Thoracic aorta (tissue), 2 donors: Measurements from ENCODE around the gene CDKAL1. TPM values are rescaled to one million over a fixed set of nuclear protein-coding genes. Genes with fewer than 3 reads are reported as not detected.

Experiments used
- ATAC-seq: fragments of 150-250 bp; one replicate; pipeline ENCODE4 v1.8.0; 2017; ENCODE audit warnings: low read depth; ENCODE audit not compliant: insufficient number of reproducible peaks, low FRiP score
- DNase-seq: peaks from one replicate; pipeline ENCODE4 v3.0.0-alpha.2; 2020; ENCODE audit warnings: low spot score
- H3K27ac ChIP-seq, 2 donors: fragments of 200-600 bp; sonication (generic); 1 replicate in 1 of 2; 2 replicates in 1 of 2; pipeline ENCODE4 v1.5.1; 2016; ENCODE audit warnings: mild to moderate bottlenecking in 2 of 2, moderate library complexity in 2 of 2
- H3K27me3 ChIP-seq: fragments of 200-600 bp; sonication (generic); replicated peaks from 2 replicates; pipeline ENCODE4 v1.6.0; 2016; ENCODE audit warnings: mild to moderate bottlenecking; ENCODE audit not compliant: insufficient read depth
- H3K36me3 ChIP-seq: fragments of 200-600 bp; sonication (generic); one replicate; pipeline ENCODE4 v1.5.1; 2016
- H3K4me1 ChIP-seq, 2 donors: fragments of 200-600 bp; sonication (generic); 1 replicate in 1 of 2; 2 replicates in 1 of 2; pipeline versions ENCODE4 v1.5.1 to v1.6.0; 2016; ENCODE audit warnings: low read depth in 2 of 2, mild to moderate bottlenecking in 1 of 2; ENCODE audit not compliant: control insufficient read depth in 1 of 2
- H3K4me3 ChIP-seq: fragments of 200-600 bp; sonication (generic); 2 replicates; pipeline ENCODE4 v1.5.1; 2016; ENCODE audit warnings: mild to moderate bottlenecking
- H3K9me3 ChIP-seq: fragments of 200-600 bp; sonication (generic); 2 replicates; pipeline ENCODE4 v1.5.1; 2016
- total RNA-seq, 2 donors: library from RNA; depleted of rRNA; stranded (reverse); fragments of >200 nt; gene quantifications; one replicate each; pipeline versions ENCODE4 v1.1.0 to v1.2.3, GENCODE V29; 2016
- TF ChIP-seq, protein P1 (sequence below): fragments of 200-600 bp; sonication (generic); IDR thresholded peaks from one replicate; pipeline ENCODE4 v1.5.1; 2019; ENCODE audit warnings: antibody characterized with exemption

Gene CDKAL1
- total RNA-seq, 2 donors from 2014 or later = 8.5 to 14.6 TPM

DNA sequence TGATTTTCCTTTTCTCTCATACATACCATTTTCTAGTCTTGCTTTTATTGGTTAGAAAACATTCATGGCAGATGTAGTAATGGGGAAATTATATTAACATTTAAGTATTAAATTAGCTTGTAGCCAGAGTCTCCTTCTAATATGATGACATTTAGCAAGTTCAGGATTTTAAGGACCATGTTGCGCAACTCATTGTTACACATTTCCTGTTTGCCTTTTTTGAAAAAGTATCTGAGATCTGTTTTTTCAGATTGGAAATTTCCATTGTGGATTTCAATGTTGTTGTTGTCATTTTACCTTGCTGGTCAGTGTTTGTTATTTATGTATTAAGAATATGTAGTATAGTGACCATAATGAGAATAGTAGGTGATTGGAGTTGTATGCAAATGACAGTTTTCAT lies 38.7 kb downstream of the CDKAL1 start:
- Histone ChIP-seq H3K36me3 (no peaks in the 10 kb centered on the region), H3K4me3 (no peak overlapping the region), H3K27ac (no peak overlapping the region), H3K27me3 (no peaks in the 10 kb centered on the region), H3K9me3 (no peaks in the 10 kb centered on the region), H3K4me1 (peaks cover 11 to 22% of the 10 kb centered on the region in 2 donors)
- ATAC-seq = no peak
- TF ChIP-seq, protein P1, sequence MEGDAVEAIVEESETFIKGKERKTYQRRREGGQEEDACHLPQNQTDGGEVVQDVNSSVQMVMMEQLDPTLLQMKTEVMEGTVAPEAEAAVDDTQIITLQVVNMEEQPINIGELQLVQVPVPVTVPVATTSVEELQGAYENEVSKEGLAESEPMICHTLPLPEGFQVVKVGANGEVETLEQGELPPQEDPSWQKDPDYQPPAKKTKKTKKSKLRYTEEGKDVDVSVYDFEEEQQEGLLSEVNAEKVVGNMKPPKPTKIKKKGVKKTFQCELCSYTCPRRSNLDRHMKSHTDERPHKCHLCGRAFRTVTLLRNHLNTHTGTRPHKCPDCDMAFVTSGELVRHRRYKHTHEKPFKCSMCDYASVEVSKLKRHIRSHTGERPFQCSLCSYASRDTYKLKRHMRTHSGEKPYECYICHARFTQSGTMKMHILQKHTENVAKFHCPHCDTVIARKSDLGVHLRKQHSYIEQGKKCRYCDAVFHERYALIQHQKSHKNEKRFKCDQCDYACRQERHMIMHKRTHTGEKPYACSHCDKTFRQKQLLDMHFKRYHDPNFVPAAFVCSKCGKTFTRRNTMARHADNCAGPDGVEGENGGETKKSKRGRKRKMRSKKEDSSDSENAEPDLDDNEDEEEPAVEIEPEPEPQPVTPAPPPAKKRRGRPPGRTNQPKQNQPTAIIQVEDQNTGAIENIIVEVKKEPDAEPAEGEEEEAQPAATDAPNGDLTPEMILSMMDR = no peak
- DNase-seq = no peak

DNA sequence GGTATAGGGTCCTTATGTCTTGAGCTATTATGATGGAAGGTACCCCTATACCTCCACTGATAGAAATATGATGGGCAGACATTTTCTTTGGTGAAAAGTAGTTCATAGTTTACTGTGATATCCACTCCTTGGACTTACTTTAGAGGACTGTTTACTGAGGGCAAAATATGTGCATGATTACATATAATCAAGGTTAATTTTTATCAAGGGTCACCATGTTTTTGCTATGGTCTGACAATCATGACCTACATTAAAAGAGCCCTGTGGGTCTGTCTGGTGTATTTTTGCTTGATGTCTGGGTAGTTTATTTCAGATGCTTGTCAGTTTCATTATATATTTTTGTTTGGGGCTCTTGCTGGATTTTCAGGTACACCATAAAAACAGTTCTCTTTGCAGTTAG lies 40.1 kb downstream of the CDKAL1 start:
- Histone ChIP-seq H3K27ac (no peak overlapping the region), H3K27me3 (no peaks in the 10 kb centered on the region), H3K4me1 (peaks cover 11 to 22% of the 10 kb centered on the region in 2 donors), H3K9me3 (no peaks in the 10 kb centered on the region), H3K4me3 (no peak overlapping the region), H3K36me3 (no peaks in the 10 kb centered on the region)
- ATAC-seq (no peak), DNase-seq (no peak)
- TF ChIP-seq, protein P1 = no peak

DNA sequence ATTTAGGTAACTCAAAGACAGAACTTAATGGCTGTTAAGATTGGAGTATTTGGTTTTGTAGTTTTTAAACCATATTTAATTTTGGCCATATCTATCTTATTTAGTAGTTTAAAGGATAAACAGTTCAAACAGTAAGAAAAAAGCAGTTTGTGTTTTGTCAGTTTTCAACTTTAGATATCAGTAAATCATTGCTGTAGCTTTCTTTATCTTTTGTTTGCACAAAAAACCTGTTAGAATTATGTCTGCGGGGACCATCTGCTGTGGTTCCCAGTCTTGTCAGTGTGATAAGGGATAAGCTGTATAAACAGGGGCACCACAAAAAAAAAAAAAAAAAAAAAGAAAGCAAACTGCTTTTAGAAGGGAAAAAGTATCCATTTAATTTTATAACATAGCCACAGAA lies 40.9 kb downstream of the CDKAL1 start:
- Histone ChIP-seq H3K27me3 (no peaks in the 10 kb centered on the region), H3K4me1 (peaks cover 11 to 22% of the 10 kb centered on the region in 2 donors), H3K9me3 (no peaks in the 10 kb centered on the region), H3K27ac (no peak overlapping the region), H3K4me3 (no peak overlapping the region), H3K36me3 (no peaks in the 10 kb centered on the region)
- TF ChIP-seq, protein P1 = no peak
- ATAC-seq (no peak), DNase-seq (no peak)

DNA sequence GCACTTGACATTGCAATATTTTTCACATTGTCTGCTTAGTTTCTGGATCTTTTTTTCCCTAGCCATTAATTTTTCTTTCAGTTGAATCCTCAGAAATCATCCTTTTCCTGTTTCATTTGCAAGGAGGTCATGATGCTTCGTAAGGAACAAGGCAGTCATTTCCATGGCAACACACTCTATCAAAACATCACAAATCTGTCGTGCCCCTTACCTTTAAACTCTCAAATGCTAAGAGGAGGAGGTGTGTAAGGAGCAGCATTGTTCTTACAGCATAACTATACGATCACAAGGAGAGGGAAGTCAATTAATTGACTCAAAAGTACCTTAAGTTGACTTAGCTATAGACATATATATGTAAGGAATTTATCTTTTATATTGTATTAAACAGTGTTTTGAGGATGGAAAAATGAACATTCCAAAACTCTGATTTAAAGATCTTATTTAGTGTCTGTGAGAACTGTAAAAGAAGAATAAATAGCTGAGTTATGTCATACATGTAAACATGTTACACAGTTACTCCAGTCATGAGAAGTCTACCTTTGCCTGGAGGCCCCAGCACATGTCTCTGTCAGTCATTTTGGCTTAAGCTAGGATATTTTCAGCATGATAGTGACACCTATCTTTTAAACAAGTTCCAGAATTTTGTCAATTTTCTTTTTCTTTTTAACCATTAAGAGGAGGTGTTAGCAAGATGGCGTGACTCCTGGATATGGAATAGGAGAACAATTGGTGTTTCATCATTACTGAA lies 41.6 kb downstream of the CDKAL1 start:
- H3K9me3 ChIP-seq = no peaks in the 10 kb centered on the region
- TF ChIP-seq, protein P1 = no peak
- H3K4me3 ChIP-seq = no peak overlapping the region
- DNase-seq = no peak
- H3K4me1 ChIP-seq = peaks cover 11 to 22% of the 10 kb centered on the region in 2 donors
- H3K27me3 ChIP-seq = no peaks in the 10 kb centered on the region
- H3K36me3 ChIP-seq = no peaks in the 10 kb centered on the region
- ATAC-seq = no peak
- H3K27ac ChIP-seq = no peak overlapping the region

DNA sequence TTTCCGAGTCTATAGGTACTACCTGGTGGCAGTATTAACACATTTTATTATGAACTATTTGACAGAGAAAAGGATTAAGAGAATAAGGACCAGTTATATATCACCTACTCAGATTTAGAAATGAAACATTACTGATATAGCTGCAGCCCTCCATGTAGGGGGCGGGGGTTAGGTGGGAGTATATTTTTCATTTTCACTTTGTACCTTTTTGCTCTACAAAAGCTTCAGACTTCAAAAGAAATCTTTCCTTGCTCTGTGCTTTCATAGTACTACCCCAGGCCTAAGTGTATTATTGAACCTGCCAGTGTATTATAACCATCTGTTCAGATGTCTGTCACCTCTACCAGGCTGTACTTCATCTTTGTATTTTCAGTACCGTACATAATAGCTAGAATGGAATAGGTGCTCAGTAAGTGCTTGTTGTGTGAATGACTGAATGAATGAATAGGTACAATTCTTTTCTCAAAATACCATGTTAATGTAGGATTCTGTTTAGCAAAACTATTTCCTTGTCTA lies 43.0 kb downstream of the CDKAL1 start:
- Histone ChIP-seq H3K27me3 (no peaks in the 10 kb centered on the region), H3K36me3 (no peaks in the 10 kb centered on the region), H3K4me3 (no peak overlapping the region), H3K27ac (no peak overlapping the region), H3K4me1 (peaks cover 9 to 20% of the 10 kb centered on the region in 2 donors), H3K9me3 (no peaks in the 10 kb centered on the region)
- TF ChIP-seq, protein P1 = no peak
- ATAC-seq (no peak), DNase-seq (no peak)
